ENCODE data around the gene RYR2.

Gene RYR2

GRCh38 chr1:237244778-237245177 lies 202.8 kb downstream of the RYR2 start:
- no peak for TF ChIP-seq CTCF (IDR thresholded peaks at IDR 0.05)

GRCh38 chr1:237247442-237247841 lies 205.5 kb downstream of the RYR2 start:
- TF ChIP-seq CTCF (IDR thresholded peaks at IDR 0.05), result no peak

- no peak for TF ChIP-seq CTCF (IDR thresholded peaks at IDR 0.05)
These were observed 207.1 kb downstream of the RYR2 start for GRCh38 chr1:237249120-237249519.

GRCh38 chr1:237250055-237250454 lies 208.1 kb downstream of the RYR2 start:
- TF ChIP-seq CTCF (IDR thresholded peaks at IDR 0.05), result no peak

- no peak for TF ChIP-seq CTCF (IDR thresholded peaks at IDR 0.05)
These were observed 213.1 kb downstream of the RYR2 start for GRCh38 chr1:237255071-237255470.

- TF ChIP-seq CTCF (IDR thresholded peaks at IDR 0.05), result no peak
These were observed 216.9 kb downstream of the RYR2 start for GRCh38 chr1:237258871-237259270.

GRCh38 chr1:237261198-237261597 lies 219.2 kb downstream of the RYR2 start:
- TF ChIP-seq CTCF (IDR thresholded peaks at IDR 0.05), result no peak

GRCh38 chr1:237267743-237268142 lies 225.8 kb downstream of the RYR2 start:
- no peak for TF ChIP-seq CTCF (IDR thresholded peaks at IDR 0.05)
